HS-27A (cell line): ENCODE data around the gene OTUD7B.
"Not testable (repeated sequence)": the region's sequence is repeated elsewhere in the genome, so short reads cannot be mapped to it uniquely, and the experiment has no call there.

ENCODE experiments used
- DNase-seq: peaks from one replicate; pipeline ENCODE4 v3.0.0-alpha.2; 2012; ENCODE audit warnings: low read depth, missing footprints

Gene OTUD7B

DNA sequence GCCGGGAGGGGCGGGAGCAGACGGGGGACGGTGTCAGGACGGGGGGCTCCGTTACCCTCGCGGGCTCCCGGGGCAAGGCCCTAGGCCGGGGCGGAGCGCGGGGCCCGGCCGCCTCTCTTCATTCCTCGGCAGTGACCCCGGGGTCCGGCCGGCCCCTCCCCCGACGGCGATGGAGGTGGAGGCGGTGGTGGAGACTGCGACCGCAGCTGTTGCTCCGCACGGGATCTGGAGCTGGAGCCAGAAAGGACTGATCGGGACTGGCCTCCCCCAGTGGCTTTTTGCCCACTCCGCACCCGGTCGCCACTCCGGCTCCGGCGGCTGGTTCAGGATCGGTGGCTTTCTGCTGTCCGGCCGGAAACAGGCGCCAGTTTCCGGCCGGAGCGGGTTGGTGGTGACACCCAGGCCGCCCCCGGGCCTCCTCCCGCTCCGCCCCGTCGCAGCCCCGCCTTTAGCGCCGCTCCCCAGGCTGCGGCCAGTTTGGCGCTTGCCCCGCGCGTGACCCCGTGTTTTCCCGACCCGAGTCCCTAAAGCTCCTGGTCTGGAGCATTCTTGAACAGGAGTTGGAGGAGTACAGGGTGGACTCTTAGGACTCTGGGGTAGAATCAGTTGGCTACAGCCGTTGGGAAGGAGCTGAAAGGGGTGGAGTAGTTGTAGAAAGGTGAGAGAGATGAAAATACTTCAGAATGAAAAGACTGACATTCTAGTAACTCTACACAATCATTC is at the start of gene OTUD7B:
OTUD7B (minus strand) TSS at position 334 of the 723 bp plus-strand sequence. CDS start 33,216 bp downstream, outside the sequence.
- peak; percentile 55 for DNase-seq

DNA sequence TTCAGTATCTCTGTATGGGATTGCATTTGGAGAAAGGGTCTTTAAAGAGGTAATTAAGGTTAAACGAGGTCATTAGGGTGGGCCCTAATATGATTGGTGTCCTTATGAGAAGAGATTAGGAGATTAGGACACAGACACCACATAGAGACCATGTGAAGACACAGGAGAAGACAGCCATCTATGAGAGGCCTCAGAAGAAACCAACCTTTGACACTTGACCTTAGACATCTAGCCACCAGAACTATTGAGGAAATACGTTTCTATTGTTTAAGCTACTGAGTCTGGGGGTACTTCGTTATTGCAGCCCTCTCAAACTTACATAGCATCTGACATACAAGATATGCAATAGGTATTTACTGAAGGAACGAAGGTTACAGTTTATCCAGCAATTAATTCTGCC is 49.7 kb upstream of the OTUD7B start:
- no peak for DNase-seq

GRCh38 chr1:150056407-150056806 is 45.9 kb upstream of the OTUD7B start:
- no peak for DNase-seq

GRCh38 chr1:150055507-150055906 is 45.0 kb upstream of the OTUD7B start:
- DNase-seq, result not testable (repeated sequence)

DNA sequence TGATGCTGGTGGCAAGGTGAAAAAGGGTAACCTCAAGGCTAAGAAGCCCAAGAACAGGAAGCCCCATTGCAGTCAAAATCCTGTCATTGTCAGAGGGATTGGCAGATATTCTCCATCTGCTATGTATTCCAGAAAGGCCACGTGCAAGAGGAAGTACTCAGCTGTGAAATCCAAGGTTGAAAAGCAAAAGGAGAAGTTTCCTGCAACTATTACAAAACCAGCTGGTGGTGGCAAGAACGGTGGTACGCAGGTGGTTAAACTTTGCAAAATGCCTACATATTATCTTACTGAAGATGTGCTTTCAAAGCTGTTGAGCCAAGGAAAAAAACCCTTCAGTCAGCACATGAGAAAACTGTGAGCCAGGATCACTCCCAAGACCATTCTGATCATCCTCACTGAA is 43.4 kb upstream of the OTUD7B start:
- no peak for DNase-seq

DNA sequence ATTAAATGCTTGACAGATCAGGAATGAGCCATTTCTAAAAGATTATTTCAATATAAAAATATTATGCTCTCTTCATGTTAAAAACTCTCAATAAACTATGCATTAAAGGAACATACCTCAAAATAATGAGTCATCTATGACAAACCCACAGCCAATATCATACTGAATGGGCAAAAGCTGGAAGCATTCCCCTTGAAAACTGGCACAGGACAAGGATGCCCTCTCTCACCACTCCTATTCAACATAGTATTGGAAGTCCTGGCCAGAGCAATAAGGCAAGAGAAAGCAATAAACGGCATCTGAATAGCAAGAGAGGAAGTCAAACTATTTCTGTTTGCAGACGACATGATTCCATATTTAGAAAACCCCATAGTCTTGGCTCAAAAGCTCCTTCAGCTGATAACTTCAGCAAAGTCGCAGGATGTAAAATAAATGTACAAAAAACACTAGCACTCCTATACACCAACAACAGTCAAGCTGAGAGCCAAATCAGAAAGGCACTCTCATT is 41.4 kb upstream of the OTUD7B start:
- DNase-seq, result not testable (repeated sequence)

- DNase-seq, result no peak
These were observed 40.5 kb upstream of the OTUD7B start for GRCh38 chr1:150051089-150051373.

- no peak for DNase-seq
These were observed 39.4 kb upstream of the OTUD7B start for GRCh38 chr1:150049926-150050325.

GRCh38 chr1:150034336-150034735 is 23.8 kb upstream of the OTUD7B start:
- DNase-seq, result no peak

DNA sequence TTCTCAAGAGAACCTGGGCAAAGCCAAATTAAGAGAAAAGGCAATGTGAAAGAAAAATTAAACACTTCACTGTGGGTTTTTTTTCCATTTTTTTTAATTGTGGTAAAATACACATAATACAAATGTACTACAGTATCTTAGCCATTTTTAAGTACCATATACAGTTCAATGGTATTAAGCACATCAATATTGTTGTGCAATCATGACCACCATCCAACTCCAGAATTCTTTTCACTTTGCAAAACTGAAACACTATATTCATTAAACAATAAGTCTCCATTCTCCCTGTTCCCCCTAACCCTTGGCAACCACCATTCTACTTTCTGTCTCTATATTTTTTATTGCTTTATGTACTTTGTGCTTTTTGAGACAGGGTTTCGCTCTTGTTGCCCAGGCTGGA is 17.8 kb upstream of the OTUD7B start:
- DNase-seq, result no peak

GRCh38 chr1:150024156-150024555 is 13.6 kb upstream of the OTUD7B start:
- no peak for DNase-seq

- no peak for DNase-seq
These were observed 11.8 kb upstream of the OTUD7B start for GRCh38 chr1:150022357-150022756.

DNA sequence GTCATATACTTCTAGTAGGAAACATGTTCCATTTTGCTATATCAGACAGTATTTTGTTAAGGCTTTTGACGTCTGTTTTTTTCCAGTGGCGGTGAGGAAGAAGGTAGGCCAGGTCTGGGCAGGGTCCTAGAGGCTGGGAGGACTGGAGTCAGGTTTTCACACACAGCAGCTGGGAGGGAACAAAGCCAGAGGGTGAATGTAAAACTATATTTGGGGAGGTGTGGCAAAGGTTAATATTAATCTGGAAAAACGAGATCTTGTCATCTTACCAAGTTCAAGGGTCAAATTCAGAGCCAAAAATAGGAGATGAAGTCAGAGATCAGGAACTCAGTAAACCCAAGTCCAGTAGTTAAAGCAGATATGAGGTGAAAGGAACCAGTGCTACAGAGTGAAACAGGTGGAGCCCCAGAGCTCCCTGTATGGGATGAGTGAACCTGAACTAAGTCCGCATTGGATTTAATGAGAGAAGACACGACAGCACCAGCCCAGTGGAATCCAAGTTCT is 10.7 kb upstream of the OTUD7B start:
- DNase-seq, result no peak

DNA sequence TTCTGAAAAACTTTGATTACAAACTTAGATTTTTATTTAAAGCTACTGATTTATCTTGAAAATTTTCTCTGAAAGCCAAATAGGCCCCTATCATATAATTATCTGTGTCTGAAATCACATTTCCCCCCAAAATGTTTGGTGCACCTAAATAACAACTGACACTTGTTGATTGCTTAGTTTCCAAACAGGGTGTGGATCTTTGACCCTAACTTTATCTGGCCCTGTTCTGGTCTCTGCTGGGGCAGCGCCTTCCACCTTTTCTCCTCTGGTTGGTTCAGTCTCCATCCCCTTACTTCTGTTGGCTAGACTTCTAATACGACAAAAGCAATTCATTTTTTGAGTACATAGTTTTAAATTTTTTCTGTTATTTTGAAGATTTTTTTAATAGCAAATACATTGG is 10.2 kb upstream of the OTUD7B start:
- no peak for DNase-seq

DNA sequence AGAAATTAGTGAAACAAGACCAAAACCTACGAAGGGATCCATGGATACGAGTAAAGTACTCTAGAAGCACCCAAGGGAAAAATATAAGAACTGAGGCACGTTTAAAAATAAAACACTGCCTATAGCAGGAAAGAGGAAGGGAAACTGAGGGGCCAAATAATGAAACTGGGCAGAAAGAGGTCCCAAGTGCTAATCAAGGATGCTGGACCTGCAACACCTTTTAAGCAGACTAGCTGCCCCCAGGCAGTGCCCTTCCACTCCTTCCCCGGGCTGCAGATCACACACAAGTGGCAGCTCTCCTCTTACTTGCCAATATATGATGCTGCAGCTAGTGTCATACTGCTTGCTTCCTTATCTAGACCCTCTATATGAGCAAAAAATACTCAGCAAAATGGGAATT is 7.6 kb upstream of the OTUD7B start:
- DNase-seq, result no peak

DNA sequence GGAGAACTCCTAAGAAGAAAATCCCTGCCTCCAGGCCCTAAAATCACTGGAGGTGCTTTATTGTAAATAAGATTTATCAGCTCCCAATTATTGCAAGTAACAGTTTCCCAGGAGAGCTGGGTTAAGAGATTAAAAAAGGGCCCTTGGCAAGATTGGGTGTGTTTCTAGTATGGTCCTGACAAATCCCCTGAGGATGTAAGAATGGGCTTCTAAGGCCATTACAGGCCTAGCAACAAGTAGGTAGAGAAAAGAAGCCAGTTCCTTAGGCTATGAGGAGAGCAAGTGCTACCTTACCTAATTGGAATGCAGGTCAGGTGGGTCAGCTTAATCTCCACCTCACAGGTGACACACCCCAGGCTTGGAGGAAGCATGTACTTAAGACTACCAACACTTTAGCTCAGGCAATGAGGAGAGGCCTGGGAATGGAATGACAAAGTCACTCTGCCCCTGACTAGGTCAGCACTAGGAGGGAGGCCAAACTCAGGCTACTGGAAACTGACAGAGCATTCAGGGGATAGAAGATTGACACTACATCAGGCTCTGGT is 6.8 kb upstream of the OTUD7B start:
- no peak for DNase-seq

GRCh38 chr1:150015651-150016131 is 5.2 kb upstream of the OTUD7B start:
- no peak for DNase-seq

DNA sequence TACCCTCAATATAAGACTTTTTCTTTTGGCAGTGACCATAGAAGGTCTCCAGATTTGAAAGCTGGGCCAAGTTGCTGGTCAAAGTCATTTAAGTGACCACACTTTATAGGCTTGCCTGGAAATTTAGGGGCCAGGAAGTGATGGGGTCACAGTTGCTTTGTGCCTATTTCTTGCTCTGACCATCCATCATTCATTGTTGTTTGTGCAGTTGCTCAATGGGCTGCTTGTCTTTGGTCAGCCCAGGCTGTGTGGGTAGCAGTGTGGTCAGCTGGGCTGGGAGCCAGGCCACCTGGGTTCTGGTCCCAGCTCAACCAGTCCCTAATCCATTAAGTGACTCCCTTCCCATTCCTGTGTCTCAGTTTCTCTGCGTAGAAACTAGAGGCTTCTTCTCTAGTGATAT is 2.1 kb upstream of the OTUD7B start:
- DNase-seq, result no peak

DNA sequence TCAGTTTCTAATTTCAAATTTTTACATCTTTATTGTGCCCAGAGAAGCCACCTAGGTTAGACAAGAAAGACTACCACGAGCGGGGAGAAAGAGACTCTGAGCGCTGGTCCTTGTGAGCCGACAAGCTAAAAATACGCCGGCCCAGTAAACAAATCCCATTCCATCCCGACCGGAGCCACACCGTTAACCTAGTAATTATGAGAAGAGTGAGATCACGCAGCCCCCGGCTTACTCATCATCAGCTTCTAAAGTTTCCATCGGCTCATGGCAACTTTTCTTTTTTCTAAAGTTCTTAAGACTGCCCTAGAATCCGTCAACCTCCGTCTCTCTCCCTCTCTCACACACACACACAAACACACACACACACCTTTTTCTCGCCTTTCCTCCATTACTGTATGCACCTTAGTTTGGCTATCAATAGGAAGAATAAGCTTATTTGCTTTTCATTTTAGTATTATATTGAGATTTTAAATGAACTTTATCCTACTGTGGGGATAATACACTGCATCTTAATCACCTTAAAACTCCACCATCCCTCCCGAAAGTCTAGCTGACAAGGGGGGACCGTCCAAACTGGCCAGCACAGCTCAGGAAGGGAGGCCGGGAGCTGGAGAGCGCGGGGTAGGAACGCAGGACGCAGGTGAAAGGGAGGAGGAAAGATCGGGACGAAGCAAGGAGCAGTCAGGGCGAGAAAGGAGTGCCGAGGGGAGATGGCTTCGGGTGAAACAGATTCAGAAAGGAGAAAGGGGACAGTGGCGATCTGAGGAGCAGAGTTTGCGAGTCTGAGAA is 728 bp downstream of the OTUD7B start:
- peak; percentile 47 for DNase-seq

DNA sequence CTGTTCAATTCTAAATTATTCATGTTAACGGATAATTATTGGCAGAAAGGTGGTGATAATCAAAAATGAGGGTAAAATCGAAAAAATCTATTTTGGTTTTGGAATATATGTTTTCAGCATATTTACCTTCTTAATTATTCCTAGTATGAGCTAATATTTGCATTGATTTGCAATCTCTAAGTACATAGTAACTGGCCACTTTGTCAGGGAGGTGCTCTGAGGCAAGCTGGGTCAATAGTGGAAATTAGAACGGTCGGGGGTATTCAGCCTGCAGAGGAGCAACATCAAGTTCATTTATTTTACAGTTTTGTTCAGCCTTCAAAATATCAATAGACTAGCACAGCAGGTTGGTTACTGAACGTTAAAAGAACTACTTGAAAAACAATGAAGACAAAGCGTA is 1.8 kb downstream of the OTUD7B start:
- DNase-seq, result no peak

GRCh38 chr1:150006881-150007421 is 3.6 kb downstream of the OTUD7B start:
- DNase-seq, result no peak

DNA sequence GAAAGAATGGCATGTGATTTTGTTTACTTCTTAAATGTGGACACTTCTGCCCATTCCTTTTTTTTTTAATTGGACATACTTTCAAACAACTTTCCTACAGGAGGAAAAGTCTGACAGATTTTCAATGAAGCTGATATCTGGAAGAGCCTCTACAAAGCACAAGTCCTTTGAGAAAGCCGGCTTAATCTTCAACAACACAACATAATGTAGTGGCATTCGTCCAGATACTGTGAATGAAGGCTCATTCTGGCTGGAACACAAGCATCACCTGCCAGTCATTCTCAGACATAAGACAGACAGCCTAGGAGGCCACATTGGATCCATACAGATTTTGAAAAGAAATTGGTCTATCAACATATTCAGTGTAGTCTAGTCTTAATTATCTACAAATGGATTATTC is 4.9 kb downstream of the OTUD7B start:
- no peak for DNase-seq

DNA sequence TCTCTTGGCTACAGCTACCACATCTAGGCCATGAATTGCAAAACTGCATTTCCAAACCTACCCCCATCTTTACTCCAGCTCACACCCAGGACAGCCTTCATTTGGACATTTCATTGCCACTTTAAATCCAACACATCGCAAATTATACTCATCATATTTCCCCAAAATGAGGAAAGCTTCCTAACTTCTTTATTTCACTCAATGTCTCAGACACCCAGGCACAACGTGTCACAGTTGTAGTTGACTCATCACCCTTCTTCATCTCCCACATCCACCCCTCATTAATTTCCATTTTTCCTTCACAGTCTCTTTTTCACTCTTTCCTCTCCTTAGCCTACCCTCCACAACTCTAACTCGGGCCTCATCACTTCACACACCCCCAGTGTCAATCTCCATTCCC is 6.7 kb downstream of the OTUD7B start:
- DNase-seq, result no peak
